BJ (cell line): ENCODE data around the gene LCN12. TPM values are rescaled to one million over a fixed set of nuclear protein-coding genes. Genes with fewer than 3 reads are reported as not detected.

Source experiments
- polyA plus RNA-seq: library from polyadenylated mRNA; depleted of rRNA; stranded (reverse); fragments of >200 nt; gene quantifications from 2 replicates; pipeline ENCODE4 v1.2.3, GENCODE V29; 2011; rRNA removed

LCN12 gene
- polyA plus RNA-seq, 1 experiment: 0.36 TPM

Other genes with a start within 250 kb of the LCN12 start
- gene DIPK1B, start 239.7 kb upstream of the LCN12 start, polyA plus RNA-seq: 0.17 and 0.42 TPM in 2 replicates
- not detected in 2 replicates for gene LCN10, start 209.3 kb upstream of the LCN12 start, polyA plus RNA-seq
- not detected in 2 replicates for gene LCN6, start 203.7 kb upstream of the LCN12 start, polyA plus RNA-seq
- not detected in 2 replicates for gene LCN8, start 194.0 kb upstream of the LCN12 start, polyA plus RNA-seq
- gene LCN15, start 187.8 kb upstream of the LCN12 start, polyA plus RNA-seq: not detected in 2 replicates
- 51.5 and 62.5 TPM in 2 replicates for gene TMEM141, start 160.9 kb upstream of the LCN12 start, polyA plus RNA-seq
- gene CCDC183, start 155.9 kb upstream of the LCN12 start, polyA plus RNA-seq: 0.20 and 0.33 TPM in 2 replicates
- 36.7 and 60.2 TPM in 2 replicates for gene RABL6, start 144.3 kb upstream of the LCN12 start, polyA plus RNA-seq
- gene AJM1, start 109.8 kb upstream of the LCN12 start, polyA plus RNA-seq: 0.86 and 1.0 TPM in 2 replicates
- 116 and 233 TPM in 2 replicates for gene PHPT1, start 102.9 kb upstream of the LCN12 start, polyA plus RNA-seq
- gene MAMDC4, start 99.9 kb upstream of the LCN12 start, polyA plus RNA-seq: 0.86 and 1.6 TPM in 2 replicates
- gene EDF1, start 86.0 kb upstream of the LCN12 start, polyA plus RNA-seq: 513 and 672 TPM in 2 replicates
- 9.6 and 13.6 TPM in 2 replicates for gene TRAF2, start 65.8 kb upstream of the LCN12 start, polyA plus RNA-seq
- gene FBXW5, start 7.5 kb upstream of the LCN12 start, polyA plus RNA-seq: 46.9 and 71.9 TPM in 2 replicates
- gene C8G, start 7.0 kb upstream of the LCN12 start, polyA plus RNA-seq: 0.48 and 0.60 TPM in 2 replicates
- gene PTGDS, start 25.2 kb downstream of the LCN12 start, polyA plus RNA-seq: 0.31 and 0.58 TPM in 2 replicates
- 0.01 and 0.06 TPM in 2 replicates for gene LCNL1, start 30.7 kb downstream of the LCN12 start, polyA plus RNA-seq
- 10.3 and 11.8 TPM in 2 replicates for gene PAXX, start 40.1 kb downstream of the LCN12 start, polyA plus RNA-seq
- 3.9 and 4.0 TPM in 2 replicates for gene CLIC3, start 44.3 kb downstream of the LCN12 start, polyA plus RNA-seq
- 8.7 and 16.0 TPM in 2 replicates for gene ABCA2, start 76.0 kb downstream of the LCN12 start, polyA plus RNA-seq
- gene FUT7, start 79.8 kb downstream of the LCN12 start, polyA plus RNA-seq: not detected in 2 replicates
- gene NPDC1, start 93.9 kb downstream of the LCN12 start, polyA plus RNA-seq: 21.8 and 31.9 TPM in 2 replicates
- gene ENTPD2, start 101.8 kb downstream of the LCN12 start, polyA plus RNA-seq: not detected in 2 replicates
- gene SAPCD2, start 118.3 kb downstream of the LCN12 start, polyA plus RNA-seq: 5.1 and 8.6 TPM in 2 replicates
- gene UAP1L1, start 125.2 kb downstream of the LCN12 start, polyA plus RNA-seq: 2.8 and 5.6 TPM in 2 replicates
- gene MAN1B1, start 134.7 kb downstream of the LCN12 start, polyA plus RNA-seq: 53.0 and 80.0 TPM in 2 replicates
- gene DPP7, start 162.5 kb downstream of the LCN12 start, polyA plus RNA-seq: 66.7 and 94.4 TPM in 2 replicates
- gene GRIN1, start 186.9 kb downstream of the LCN12 start, polyA plus RNA-seq: 0.04 and 0.10 TPM in 2 replicates
- gene LRRC26, start 217.8 kb downstream of the LCN12 start, polyA plus RNA-seq: not detected in 2 replicates
- gene TMEM210, start 219.8 kb downstream of the LCN12 start, polyA plus RNA-seq: not detected in 2 replicates
- gene ANAPC2, start 236.3 kb downstream of the LCN12 start, polyA plus RNA-seq: 14.6 and 25.5 TPM in 2 replicates
- 53.8 and 81.4 TPM in 2 replicates for gene SSNA1, start 236.4 kb downstream of the LCN12 start, polyA plus RNA-seq
- gene TPRN, start 248.5 kb downstream of the LCN12 start, polyA plus RNA-seq: 2.9 and 3.5 TPM in 2 replicates